ENCODE measurements around the gene CRYL1. TPM values are rescaled to one million over a fixed set of nuclear protein-coding genes. Genes with fewer than 3 reads are reported as not detected.

Gene CRYL1
- total RNA-seq, 2 experiments from 2014 or later: 20.1 to 22.8 TPM

GRCh38 chr13:20457670-20458069, 68.0 kb downstream of the CRYL1 start:
- no peak for DNase-seq
- H3K27ac Mint-ChIP-seq: no peak overlapping the region
- ChIA-PET CTCF (no interaction called here), POLR2A (no interaction called here)
- H3K27me3 Mint-ChIP-seq: no peaks in the 10 kb centered on the region
- H3K4me3 Mint-ChIP-seq: no peak overlapping the region
- H3K36me3 Mint-ChIP-seq (ENCODE audit: low read depth): no peaks in the 10 kb centered on the region
- H3K4me1 Mint-ChIP-seq: peaks cover 18% of the 10 kb centered on the region
- no peaks in the 10 kb centered on the region for H3K9me3 Mint-ChIP-seq

DNA sequence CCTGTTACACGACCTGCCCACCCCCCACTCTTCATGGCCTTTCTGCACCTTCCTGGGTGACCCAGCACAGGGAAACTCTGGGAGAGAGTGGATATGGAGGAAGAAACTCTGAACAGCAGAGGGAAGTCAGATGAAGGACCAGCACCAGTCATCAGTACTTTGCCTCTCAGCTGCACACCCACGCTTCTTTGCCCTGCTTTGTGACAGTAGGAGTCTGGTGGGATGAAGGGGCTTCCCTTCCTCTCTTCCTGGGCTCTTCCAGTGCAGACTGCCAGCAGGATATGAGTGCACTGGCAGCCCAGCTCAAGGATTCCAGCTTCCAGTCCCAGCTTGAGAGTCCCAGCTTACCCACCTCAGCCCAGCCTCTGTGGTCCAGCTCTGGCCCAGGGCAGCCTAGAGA, 68.9 kb downstream of the CRYL1 start:
- Mint-ChIP-seq H3K4me1 (peaks cover 22% of the 10 kb centered on the region), H3K9me3 (peaks cover 5% of the 10 kb centered on the region), H3K36me3 (ENCODE audit: low read depth) (no peaks in the 10 kb centered on the region), H3K27ac (no peak overlapping the region), H3K27me3 (no peaks in the 10 kb centered on the region), H3K4me3 (no peak overlapping the region)
- ChIA-PET CTCF (no interaction called here), POLR2A (no interaction called here)
- DNase-seq: no peak

- no peak overlapping the region for H3K27ac Mint-ChIP-seq
- peaks cover 13% of the 10 kb centered on the region for H3K36me3 Mint-ChIP-seq (ENCODE audit: low read depth)
- peaks cover 33% of the 10 kb centered on the region for H3K9me3 Mint-ChIP-seq
- H3K27me3 Mint-ChIP-seq: peaks cover 1% of the 10 kb centered on the region
- ChIA-PET POLR2A (no interaction called here), CTCF (no interaction called here)
- no peak overlapping the region for H3K4me3 Mint-ChIP-seq
- H3K4me1 Mint-ChIP-seq: peaks cover 16% of the 10 kb centered on the region
- no peak for DNase-seq
These were observed 74.3 kb downstream of the CRYL1 start for GRCh38 chr13:20451397-20451796.

GRCh38 chr13:20448470-20448869, 77.2 kb downstream of the CRYL1 start:
- Mint-ChIP-seq H3K27me3 (peaks cover 1% of the 10 kb centered on the region), H3K27ac (no peak overlapping the region), H3K9me3 (peaks cover 38% of the 10 kb centered on the region), H3K4me3 (no peak overlapping the region), H3K4me1 (peaks cover 16% of the 10 kb centered on the region), H3K36me3 (ENCODE audit: low read depth) (peaks cover 32% of the 10 kb centered on the region)
- DNase-seq: no peak
- POLR2A ChIA-PET: no interaction called here
- CTCF ChIA-PET: no interaction called here

DNA sequence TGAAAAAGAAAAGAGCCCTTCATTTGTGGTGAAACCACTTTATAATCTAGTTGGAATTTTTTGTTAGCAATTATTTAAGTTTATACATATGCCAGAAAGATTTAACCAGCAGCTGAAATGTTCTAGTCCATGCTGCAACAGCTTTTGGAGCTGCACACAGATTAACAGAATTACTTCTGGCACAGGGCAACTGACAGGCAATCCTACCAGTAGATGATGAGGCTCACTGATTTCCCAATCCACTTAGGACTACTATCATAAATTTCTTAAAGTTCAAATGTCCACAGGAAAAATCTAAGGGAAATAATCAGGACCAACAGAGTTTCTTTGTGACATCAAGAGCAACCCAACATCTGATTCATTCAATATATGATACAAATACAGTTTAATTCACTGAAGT, 78.8 kb downstream of the CRYL1 start:
- POLR2A ChIA-PET: no interaction called here

GRCh38 chr13:20446405-20446804, 79.3 kb downstream of the CRYL1 start:
- Mint-ChIP-seq H3K4me1 (peaks cover 20% of the 10 kb centered on the region), H3K36me3 (ENCODE audit: low read depth) (peaks cover 32% of the 10 kb centered on the region), H3K4me3 (no peak overlapping the region), H3K27ac (no peak overlapping the region), H3K27me3 (peaks cover 1% of the 10 kb centered on the region), H3K9me3 (peaks cover 32% of the 10 kb centered on the region)
- ChIA-PET POLR2A (no interaction called here), CTCF (no interaction called here)
- no peak for DNase-seq

More for the DNA sequence above, 78.8 kb downstream of the CRYL1 start:
- Mint-ChIP-seq H3K4me3 (no peak overlapping the region), H3K27ac (no peak overlapping the region), H3K27me3 (peaks cover 1% of the 10 kb centered on the region), H3K36me3 (ENCODE audit: low read depth) (peaks cover 32% of the 10 kb centered on the region), H3K4me1 (peaks cover 22% of the 10 kb centered on the region), H3K9me3 (peaks cover 35% of the 10 kb centered on the region)
- CTCF ChIA-PET: no interaction called here
- DNase-seq: no peak

DNA sequence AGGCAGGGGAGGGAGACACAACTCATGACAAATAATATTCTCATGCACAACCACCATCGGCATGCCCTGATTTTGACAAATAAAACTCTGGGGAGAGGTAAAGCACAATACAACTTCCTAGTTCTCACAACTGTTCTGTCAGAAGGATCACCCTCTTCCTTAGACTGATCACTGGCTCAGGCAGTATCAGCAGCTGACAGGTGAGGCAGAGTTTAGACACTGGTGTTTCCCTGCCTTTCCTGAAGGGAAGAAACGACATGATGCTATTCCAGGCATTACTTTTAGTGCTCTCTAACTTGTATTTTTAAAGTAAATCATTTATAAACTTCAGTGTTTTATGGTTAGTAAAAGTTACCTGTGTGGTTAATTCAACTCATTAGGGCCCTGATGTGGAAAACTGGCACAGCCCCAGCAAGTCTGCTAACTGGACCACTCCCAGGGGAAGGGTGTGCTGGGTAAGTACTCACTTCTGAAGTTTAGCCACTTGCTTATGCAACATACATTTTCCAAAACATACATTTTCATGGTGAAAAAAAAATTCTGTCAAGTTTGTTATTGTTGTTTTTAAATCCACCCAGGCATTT, 82.8 kb downstream of the CRYL1 start:
- Mint-ChIP-seq H3K27me3 (no peaks in the 10 kb centered on the region), H3K36me3 (ENCODE audit: low read depth) (peaks cover 25% of the 10 kb centered on the region), H3K9me3 (peaks cover 12% of the 10 kb centered on the region), H3K4me3 (no peak overlapping the region), H3K27ac (no peak overlapping the region), H3K4me1 (peaks cover 12% of the 10 kb centered on the region)
- DNase-seq: no peak
- POLR2A ChIA-PET: interaction anchor here (1.5 kb wide), 1 partner anchor 33 kb away, joined by 3 read pairs; no protein-coding TSS in a partner anchor
- CTCF ChIA-PET: no interaction called here

DNA sequence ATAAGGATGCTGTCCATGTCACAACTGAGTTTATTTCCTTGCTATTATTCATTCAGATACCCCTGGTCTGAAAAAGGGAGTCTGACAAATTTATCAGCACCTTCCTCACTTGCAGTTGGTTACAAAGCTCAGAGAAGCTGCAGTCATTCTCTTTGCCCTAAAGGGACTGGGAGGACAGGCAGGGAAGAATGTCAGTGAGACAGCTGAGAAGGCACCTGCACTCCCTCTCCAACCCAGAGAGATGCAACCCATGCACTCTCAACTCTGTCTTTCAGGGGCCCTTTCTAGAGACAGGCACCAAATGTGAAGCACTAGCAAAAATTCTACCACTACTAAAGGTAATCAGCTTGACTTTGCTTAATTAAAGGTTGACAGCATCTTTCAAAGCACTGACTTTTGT, 83.3 kb downstream of the CRYL1 start:
- Mint-ChIP-seq H3K4me3 (no peak overlapping the region), H3K36me3 (ENCODE audit: low read depth) (peaks cover 22% of the 10 kb centered on the region), H3K4me1 (peaks cover 12% of the 10 kb centered on the region), H3K9me3 (peaks cover 7% of the 10 kb centered on the region), H3K27ac (no peak overlapping the region), H3K27me3 (no peaks in the 10 kb centered on the region)
- POLR2A ChIA-PET: interaction anchor here (0.6 to 1.5 kb wide), 2 partner anchors 20 to 34 kb away, joined by 3 read pairs; no protein-coding TSS in a partner anchor
- CTCF ChIA-PET: no interaction called here
- no peak for DNase-seq

DNA sequence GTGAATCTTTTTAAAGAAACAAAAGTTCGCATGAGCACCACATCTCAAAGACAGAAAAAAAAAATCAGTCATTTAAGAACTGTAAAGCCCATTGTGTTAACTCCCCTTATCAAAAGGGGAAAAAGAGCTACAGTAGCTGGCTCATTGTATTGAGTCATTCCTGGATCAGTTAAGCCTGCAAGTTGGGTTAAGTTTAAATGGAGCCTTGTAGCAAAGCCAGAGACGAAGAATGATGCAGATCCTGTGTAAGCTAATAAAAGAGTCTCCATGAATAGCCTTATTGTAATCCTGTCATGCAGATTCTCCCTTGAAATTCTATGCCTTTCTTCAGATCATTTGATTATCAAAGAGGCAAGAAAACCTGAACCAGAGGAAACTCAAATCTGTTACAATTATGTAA, 83.8 kb downstream of the CRYL1 start:
- Mint-ChIP-seq H3K4me3 (no peak overlapping the region), H3K27me3 (no peaks in the 10 kb centered on the region), H3K27ac (no peak overlapping the region), H3K36me3 (ENCODE audit: low read depth) (peaks cover 22% of the 10 kb centered on the region), H3K9me3 (peaks cover 6% of the 10 kb centered on the region), H3K4me1 (peaks cover 12% of the 10 kb centered on the region)
- CTCF ChIA-PET: no interaction called here
- POLR2A ChIA-PET: interaction anchor here (0.6 to 1.5 kb wide), 2 partner anchors 20 to 34 kb away, joined by 3 read pairs; no protein-coding TSS in a partner anchor
- no peak for DNase-seq

GRCh38 chr13:20441056-20441455, 84.6 kb downstream of the CRYL1 start:
- CTCF ChIA-PET: no interaction called here
- no peak for DNase-seq
- no peaks in the 10 kb centered on the region for H3K27me3 Mint-ChIP-seq
- no peak overlapping the region for H3K4me3 Mint-ChIP-seq
- H3K36me3 Mint-ChIP-seq (ENCODE audit: low read depth): peaks cover 16% of the 10 kb centered on the region
- peaks cover 6% of the 10 kb centered on the region for H3K9me3 Mint-ChIP-seq
- POLR2A ChIA-PET: no interaction called here
- peaks cover 12% of the 10 kb centered on the region for H3K4me1 Mint-ChIP-seq
- no peak overlapping the region for H3K27ac Mint-ChIP-seq

DNA sequence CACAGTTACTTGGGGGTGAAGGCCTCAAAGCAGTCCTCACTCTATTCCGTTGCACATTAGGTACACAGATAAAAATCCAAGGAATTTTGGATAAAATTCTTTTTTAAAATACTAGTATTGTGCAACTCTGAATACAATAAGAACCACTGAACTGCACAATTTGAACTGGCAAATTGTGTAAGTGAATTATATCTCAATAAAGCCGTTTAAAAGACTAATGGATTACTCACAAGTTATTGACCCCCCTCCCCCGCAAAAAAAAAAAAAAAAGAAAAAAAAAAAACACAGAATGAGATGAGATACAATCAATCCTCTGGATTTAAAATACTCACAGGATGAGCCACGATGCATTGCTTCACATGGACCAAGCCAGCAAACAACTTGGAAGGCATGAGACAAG, 86.4 kb downstream of the CRYL1 start:
- Mint-ChIP-seq H3K27ac (no peak overlapping the region), H3K9me3 (no peaks in the 10 kb centered on the region), H3K27me3 (no peaks in the 10 kb centered on the region), H3K4me1 (peaks cover 12% of the 10 kb centered on the region), H3K36me3 (ENCODE audit: low read depth) (peaks cover 5% of the 10 kb centered on the region), H3K4me3 (no peak overlapping the region)
- no peak for DNase-seq
- ChIA-PET CTCF (no interaction called here), POLR2A (no interaction called here)

DNA sequence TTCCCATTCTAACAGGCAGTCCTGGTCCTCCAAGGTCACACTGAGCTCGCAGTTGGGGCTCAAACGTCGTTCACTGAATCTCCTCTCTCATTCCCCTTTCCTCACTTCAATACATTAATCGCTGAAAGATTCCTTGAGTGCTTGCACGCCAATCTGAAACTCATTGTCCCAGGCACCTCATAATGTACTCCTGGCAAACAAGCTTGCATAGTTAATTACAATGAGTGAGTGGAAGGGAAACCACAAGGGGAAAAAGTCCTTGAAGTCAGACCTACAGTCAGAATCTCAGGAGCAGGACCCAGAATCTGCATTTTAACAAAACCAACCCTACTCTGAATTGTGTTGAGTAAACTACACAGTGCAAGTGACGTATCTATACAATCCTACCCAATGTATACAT, 86.9 kb downstream of the CRYL1 start:
- no peak overlapping the region for H3K4me3 Mint-ChIP-seq
- DNase-seq: no peak
- peaks cover 12% of the 10 kb centered on the region for H3K4me1 Mint-ChIP-seq
- H3K9me3 Mint-ChIP-seq: no peaks in the 10 kb centered on the region
- H3K27me3 Mint-ChIP-seq: no peaks in the 10 kb centered on the region
- H3K27ac Mint-ChIP-seq: no peak overlapping the region
- ChIA-PET POLR2A (no interaction called here), CTCF (no interaction called here)
- peaks cover 3% of the 10 kb centered on the region for H3K36me3 Mint-ChIP-seq (ENCODE audit: low read depth)

GRCh38 chr13:20436505-20436904, 89.2 kb downstream of the CRYL1 start:
- Mint-ChIP-seq H3K9me3 (no peaks in the 10 kb centered on the region), H3K27ac (no peak overlapping the region), H3K36me3 (ENCODE audit: low read depth) (no peaks in the 10 kb centered on the region), H3K4me1 (no peaks in the 10 kb centered on the region), H3K4me3 (no peak overlapping the region), H3K27me3 (no peaks in the 10 kb centered on the region)
- ChIA-PET POLR2A (no interaction called here), CTCF (no interaction called here)
- no peak for DNase-seq

- DNase-seq: no peak
- Mint-ChIP-seq H3K36me3 (ENCODE audit: low read depth) (no peaks in the 10 kb centered on the region), H3K27ac (no peak overlapping the region), H3K4me3 (no peak overlapping the region), H3K9me3 (no peaks in the 10 kb centered on the region), H3K27me3 (no peaks in the 10 kb centered on the region), H3K4me1 (no peaks in the 10 kb centered on the region)
- ChIA-PET CTCF (no interaction called here), POLR2A (no interaction called here)
These were observed 89.9 kb downstream of the CRYL1 start for GRCh38 chr13:20435616-20436368.
